Duodenal mucosa (tissue), 2 donors: ENCODE measurements around the gene SCIN.
"Not testable (repeated sequence)": the region's sequence is repeated elsewhere in the genome, so short reads cannot be mapped to it uniquely, and the experiment has no call there.

Experiments
- H3K27ac ChIP-seq: one replicate; pipeline ENCODE4 v1.7.0; 2013; ENCODE audit warnings: low read depth, low read length
- H3K27me3 ChIP-seq, 2 donors: one replicate each; pipeline ENCODE4 v1.7.0; 2013; ENCODE audit warnings: low read length in 2 of 2, control low read depth in 1 of 2; ENCODE audit not compliant: insufficient read depth in 2 of 2, control insufficient read depth in 1 of 2
- H3K36me3 ChIP-seq, 2 donors: one replicate each; pipeline ENCODE4 v1.7.0; 2013; ENCODE audit warnings: low read length in 2 of 2, control low read depth in 1 of 2; ENCODE audit not compliant: insufficient read depth in 2 of 2, control insufficient read depth in 1 of 2
- H3K4me1 ChIP-seq, 2 donors: one replicate each; pipeline ENCODE4 v1.7.0; 2013; ENCODE audit warnings: low read length in 2 of 2, control low read depth in 1 of 2; ENCODE audit not compliant: insufficient read depth in 2 of 2, control insufficient read depth in 1 of 2
- H3K4me3 ChIP-seq, 2 donors: one replicate each; pipeline ENCODE4 v1.7.0; 2013; ENCODE audit warnings: low read length in 2 of 2, low read depth in 1 of 2
- H3K9ac ChIP-seq, 2 donors: one replicate each; pipeline ENCODE4 v1.7.0; 2013; ENCODE audit warnings: low read length in 2 of 2, low read depth in 1 of 2
- H3K9me3 ChIP-seq, 2 donors: one replicate each; pipeline ENCODE4 v1.7.0; 2013; ENCODE audit warnings: low read length in 2 of 2, control low read depth in 1 of 2; ENCODE audit not compliant: control insufficient read depth in 1 of 2

Gene SCIN

GRCh38 chr7:12655161-12655560 is 84.6 kb downstream of the SCIN start:
- Histone ChIP-seq H3K27me3 (no peaks in the 10 kb centered on the region), H3K9me3 (no peaks in the 10 kb centered on the region), H3K27ac (no peak overlapping the region), H3K9ac (no peak overlapping the region), H3K4me3 (no peak overlapping the region), H3K4me1 (no peaks in the 10 kb centered on the region), H3K36me3 (peaks cover 5 to 8% of the 10 kb centered on the region in 2 donors)

DNA sequence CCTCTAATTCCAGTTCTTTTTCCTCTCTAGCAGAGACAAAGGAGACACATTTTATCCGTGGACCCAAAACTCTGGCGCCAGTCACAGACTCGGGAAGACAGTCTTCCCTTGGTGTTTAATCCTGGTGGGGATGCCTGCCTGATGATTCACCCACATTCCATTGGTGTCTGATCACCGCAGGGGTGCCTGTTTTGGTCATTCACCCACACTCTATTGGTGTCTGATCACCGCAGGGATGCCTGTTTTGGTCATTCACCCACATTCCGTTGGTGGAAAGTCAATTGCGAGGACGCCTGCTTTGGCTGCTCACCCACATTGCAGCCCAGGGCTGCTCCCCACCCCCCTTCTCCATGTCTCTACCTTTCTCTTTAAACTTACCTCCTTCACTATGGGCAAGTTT is 89.9 kb downstream of the SCIN start:
- H3K36me3 ChIP-seq, H3K27ac ChIP-seq, H3K4me1 ChIP-seq, H3K27me3 ChIP-seq, H3K9ac ChIP-seq, H3K4me3 ChIP-seq, H3K9me3 ChIP-seq: not testable (repeated sequence)

- H3K4me3 ChIP-seq, H3K9me3 ChIP-seq, H3K9ac ChIP-seq, H3K27ac ChIP-seq, H3K27me3 ChIP-seq, H3K36me3 ChIP-seq, H3K4me1 ChIP-seq: not testable (repeated sequence)
Measured at GRCh38 chr7:12660986-12661385, 90.5 kb downstream of the SCIN start.

DNA sequence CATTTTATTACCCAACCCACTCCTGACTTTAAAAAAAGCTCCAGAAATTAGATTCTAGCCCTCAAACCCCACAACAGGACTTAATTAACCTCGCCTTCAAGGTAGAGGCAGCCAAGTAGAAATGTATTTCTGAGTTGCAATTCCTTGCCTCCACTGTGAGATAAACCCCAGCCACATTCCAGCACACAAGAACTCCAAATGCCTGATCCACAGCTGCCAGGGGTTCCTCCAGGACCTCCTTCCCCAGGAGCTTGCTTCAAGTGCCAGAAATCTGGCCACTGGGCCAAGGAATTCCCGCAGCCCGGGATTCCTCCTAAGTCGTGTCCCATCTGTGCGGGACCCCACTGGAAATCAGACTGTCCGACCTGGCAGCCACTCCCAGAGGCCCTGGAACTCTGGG is 91.1 kb downstream of the SCIN start:
- H3K36me3 ChIP-seq, result no peaks in the 10 kb centered on the region
- no peak overlapping the region for H3K9ac ChIP-seq
- H3K27me3 ChIP-seq, result no peaks in the 10 kb centered on the region
- H3K4me3 ChIP-seq, result no peak overlapping the region
- no peaks in the 10 kb centered on the region for H3K4me1 ChIP-seq
- no peak overlapping the region for H3K27ac ChIP-seq
- H3K9me3 ChIP-seq, result no peaks in the 10 kb centered on the region

DNA sequence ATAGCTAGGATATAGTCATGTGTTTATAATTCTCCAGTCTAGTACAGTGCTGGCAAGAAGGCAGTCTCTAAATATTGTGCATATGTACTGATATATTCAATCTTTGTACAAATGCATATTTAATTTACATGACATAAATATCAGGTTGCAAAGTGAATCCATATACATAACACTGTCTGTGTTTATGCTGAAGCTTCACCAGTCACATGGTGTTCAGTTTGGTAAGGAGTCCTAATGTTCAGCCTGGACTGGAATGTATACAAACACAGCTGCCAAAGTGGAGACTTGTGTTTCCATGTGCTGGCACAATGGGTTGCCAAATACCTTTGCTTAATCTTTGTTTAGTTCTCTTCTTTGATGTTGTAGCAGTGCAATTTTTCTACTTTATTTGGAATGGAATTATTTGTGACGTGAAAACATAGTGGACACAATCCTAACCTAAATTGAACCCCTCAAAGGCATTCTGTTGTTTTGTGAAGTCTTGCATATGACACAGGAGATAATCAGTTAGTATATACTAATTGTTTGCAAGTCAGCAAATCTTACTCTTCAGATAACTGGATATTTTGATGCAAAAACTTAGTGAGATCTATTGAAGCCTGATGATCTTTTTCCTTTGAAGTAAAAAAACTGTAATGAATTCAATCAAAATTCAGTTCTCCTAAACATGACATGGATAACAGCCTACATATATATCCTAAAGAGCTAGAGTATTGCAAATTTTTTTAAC is 99.6 kb downstream of the SCIN start:
- no peak overlapping the region for H3K27ac ChIP-seq
- H3K9me3 ChIP-seq, result no peaks in the 10 kb centered on the region

GRCh38 chr7:12670743-12671520 is 100.4 kb downstream of the SCIN start:
- H3K36me3 ChIP-seq, result no peaks in the 10 kb centered on the region
- no peaks in the 10 kb centered on the region for H3K4me1 ChIP-seq
- H3K4me3 ChIP-seq, result no peak overlapping the region
- no peaks in the 10 kb centered on the region for H3K27me3 ChIP-seq
- no peak overlapping the region for H3K9ac ChIP-seq
- H3K27ac ChIP-seq, result no peak overlapping the region
- H3K9me3 ChIP-seq, result peaks cover 0 to 4% of the 10 kb centered on the region in 2 donors

More for the DNA sequence above, 99.6 kb downstream of the SCIN start:
- no peaks in the 10 kb centered on the region for H3K4me1 ChIP-seq
- H3K36me3 ChIP-seq, result no peaks in the 10 kb centered on the region
- H3K27me3 ChIP-seq, result no peaks in the 10 kb centered on the region
- no peak overlapping the region for H3K4me3 ChIP-seq
- no peak overlapping the region for H3K9ac ChIP-seq

- H3K27me3 ChIP-seq, H3K9ac ChIP-seq, H3K9me3 ChIP-seq, H3K36me3 ChIP-seq, H3K4me1 ChIP-seq, H3K4me3 ChIP-seq, H3K27ac ChIP-seq: not testable (repeated sequence)
Measured at GRCh38 chr7:12673436-12673835, 102.9 kb downstream of the SCIN start.

- H3K27me3 ChIP-seq, result no peaks in the 10 kb centered on the region
- no peaks in the 10 kb centered on the region for H3K36me3 ChIP-seq
- H3K4me1 ChIP-seq, result no peaks in the 10 kb centered on the region
- no peak overlapping the region for H3K27ac ChIP-seq
- no peak overlapping the region for H3K9ac ChIP-seq
- no peak overlapping the region for H3K4me3 ChIP-seq
- H3K9me3 ChIP-seq, result peaks cover 0 to 4% of the 10 kb centered on the region in 2 donors
Measured at GRCh38 chr7:12674053-12674452, 103.5 kb downstream of the SCIN start.

GRCh38 chr7:12674861-12675260 is 104.3 kb downstream of the SCIN start:
- H3K36me3 ChIP-seq, result no peaks in the 10 kb centered on the region
- no peaks in the 10 kb centered on the region for H3K4me1 ChIP-seq
- no peak overlapping the region for H3K9ac ChIP-seq
- H3K27me3 ChIP-seq, result no peaks in the 10 kb centered on the region
- H3K4me3 ChIP-seq, result no peak overlapping the region
- no peak overlapping the region for H3K27ac ChIP-seq
- peaks cover 0 to 4% of the 10 kb centered on the region in 2 donors for H3K9me3 ChIP-seq

- Histone ChIP-seq H3K4me1 (peaks cover 4 to 8% of the 10 kb centered on the region in 2 donors), H3K4me3 (no peak overlapping the region), H3K36me3 (no peaks in the 10 kb centered on the region), H3K27ac (no peak overlapping the region), H3K9ac (no peak overlapping the region), H3K27me3 (no peaks in the 10 kb centered on the region), H3K9me3 (no peaks in the 10 kb centered on the region)
Measured at GRCh38 chr7:12683678-12684585, 113.4 kb downstream of the SCIN start.
